ENCODE measurements around the gene BPIFA2. TPM values are rescaled to one million over a fixed set of nuclear protein-coding genes. Genes with fewer than 3 reads are reported as not detected.

Gene BPIFA2
- polyA plus RNA-seq, 1 experiment, result not detected

- no peak overlapping the region for H3K4me3 ChIP-seq (ENCODE audit: low read depth, low read length)
- no peak overlapping the region for H3K27ac ChIP-seq (ENCODE audit: low read depth, low read length)
- DNase-seq (ENCODE audit: low read depth, low spot score), result no peak
- peaks cover 3% of the 10 kb centered on the region for H3K27me3 ChIP-seq (ENCODE audit: control insufficient read depth, insufficient read depth, low read length)
- ChIA-PET POLR2A (no interaction called here), CTCF (no interaction called here)
- TF ChIP-seq CTCF (IDR thresholded peaks at IDR 0.05; ENCODE audit: low read depth, low read length), result no peak
- no peaks in the 10 kb centered on the region for H3K9me3 ChIP-seq (ENCODE audit: control insufficient read depth, insufficient read depth, low read length)
These were observed 7.3 kb upstream of the BPIFA2 start for GRCh38 chr20:33160681-33161080.

GRCh38 chr20:33162313-33162712 is 5.6 kb upstream of the BPIFA2 start:
- no peak for TF ChIP-seq CTCF (IDR thresholded peaks at IDR 0.05; ENCODE audit: low read depth, low read length)
- POLR2A ChIA-PET, result no interaction called here
- Histone ChIP-seq H3K4me3 (ENCODE audit: low read depth, low read length) (no peak overlapping the region), H3K27ac (ENCODE audit: low read depth, low read length) (no peak overlapping the region), H3K27me3 (ENCODE audit: control insufficient read depth, insufficient read depth, low read length) (peaks cover 3% of the 10 kb centered on the region), H3K9me3 (ENCODE audit: control insufficient read depth, insufficient read depth, low read length) (peaks cover 4% of the 10 kb centered on the region; the same call in 1 of the 2 replicates)
- DNase-seq (ENCODE audit: low read depth, low spot score), result no peak
- CTCF ChIA-PET, result no interaction called here

GRCh38 chr20:33162753-33163152 is 5.2 kb upstream of the BPIFA2 start:
- peaks cover 3% of the 10 kb centered on the region for H3K27me3 ChIP-seq (ENCODE audit: control insufficient read depth, insufficient read depth, low read length)
- POLR2A ChIA-PET, result no interaction called here
- CTCF ChIA-PET, result no interaction called here
- H3K9me3 ChIP-seq (ENCODE audit: control insufficient read depth, insufficient read depth, low read length), result peaks cover 4% of the 10 kb centered on the region
- no peak for TF ChIP-seq CTCF (IDR thresholded peaks at IDR 0.05; ENCODE audit: low read depth, low read length)
- H3K4me3 ChIP-seq (ENCODE audit: low read depth, low read length), result no peak overlapping the region
- no peak overlapping the region for H3K27ac ChIP-seq (ENCODE audit: low read depth, low read length)
- DNase-seq (ENCODE audit: low read depth, low spot score), result no peak

- ChIA-PET CTCF (no interaction called here), POLR2A (no interaction called here)
- no peak overlapping the region for H3K27ac ChIP-seq (ENCODE audit: low read depth, low read length)
- no peak for DNase-seq (ENCODE audit: low read depth, low spot score)
- peaks cover 11% of the 10 kb centered on the region for H3K9me3 ChIP-seq (ENCODE audit: control insufficient read depth, insufficient read depth, low read length)
- peaks cover 3% of the 10 kb centered on the region for H3K27me3 ChIP-seq (ENCODE audit: control insufficient read depth, insufficient read depth, low read length)
- TF ChIP-seq CTCF (IDR thresholded peaks at IDR 0.05; ENCODE audit: low read depth, low read length), result no peak
- H3K4me3 ChIP-seq (ENCODE audit: low read depth, low read length), result no peak overlapping the region
These were observed 3.9 kb upstream of the BPIFA2 start for GRCh38 chr20:33163856-33164762.

GRCh38 chr20:33164763-33165095 is 3.2 kb upstream of the BPIFA2 start:
- no peak for TF ChIP-seq CTCF (IDR thresholded peaks at IDR 0.05; ENCODE audit: low read depth, low read length)
- peaks cover 3% of the 10 kb centered on the region for H3K27me3 ChIP-seq (ENCODE audit: control insufficient read depth, insufficient read depth, low read length)
- no peak for DNase-seq (ENCODE audit: low read depth, low spot score)
- H3K9me3 ChIP-seq (ENCODE audit: control insufficient read depth, insufficient read depth, low read length), result peaks cover 12% of the 10 kb centered on the region
- no peak overlapping the region for H3K4me3 ChIP-seq (ENCODE audit: low read depth, low read length)
- ChIA-PET CTCF (no interaction called here), POLR2A (no interaction called here)
- no peak overlapping the region for H3K27ac ChIP-seq (ENCODE audit: low read depth, low read length)
